Ishikawa (cell line): ENCODE data around the gene DNA2.

Experiments used
- CEBPB ChIP-seq: IDR thresholded peaks from 2 replicates; pipeline ENCODE4 v1.6.1; 2012
- CREB1 ChIP-seq: IDR thresholded peaks from 2 replicates; pipeline ENCODE4 v1.6.1; 2012; ENCODE audit warnings: low read depth
- EGR1 ChIP-seq: IDR thresholded peaks from 2 replicates; pipeline ENCODE4 v1.6.1; 2012
- FOXM1 ChIP-seq: IDR thresholded peaks from 2 replicates; pipeline ENCODE4 v1.6.1; 2012; ENCODE audit warnings: low read depth, borderline replicate concordance
- NFIC ChIP-seq: IDR thresholded peaks from 2 replicates; pipeline ENCODE4 v1.6.1; 2012
- RAD21 ChIP-seq: IDR thresholded peaks from 2 replicates; pipeline ENCODE4 v1.6.1; 2012; ENCODE audit warnings: low read depth
- TAF1 ChIP-seq: IDR thresholded peaks from 2 replicates; pipeline ENCODE4 v1.6.1; 2012; ENCODE audit warnings: low read depth, mild to moderate bottlenecking
- TCF12 ChIP-seq: IDR thresholded peaks from 2 replicates; pipeline ENCODE4 v1.6.1; 2012; ENCODE audit warnings: low read depth
- TEAD4 ChIP-seq: IDR thresholded peaks from 2 replicates; pipeline ENCODE4 v1.6.1; 2012
- YY1 ChIP-seq: IDR thresholded peaks from 2 replicates; pipeline ENCODE4 v1.6.1; 2012; ENCODE audit warnings: low read depth
- ZBTB7A ChIP-seq: IDR thresholded peaks from 2 replicates; pipeline ENCODE4 v1.6.1; 2012; ENCODE audit warnings: low read depth
- TF ChIP-seq, protein P1 (sequence below): IDR thresholded peaks from 2 replicates; pipeline ENCODE4 v1.6.1; 2012
- TF ChIP-seq, protein P2 (sequence below): IDR thresholded peaks from 2 replicates; pipeline ENCODE4 v1.6.1; 2012
- TF ChIP-seq, protein P3 (sequence below): IDR thresholded peaks from 2 replicates; pipeline ENCODE4 v1.6.1; 2012; ENCODE audit warnings: low read depth, mild to moderate bottlenecking

Gene DNA2, protein sequence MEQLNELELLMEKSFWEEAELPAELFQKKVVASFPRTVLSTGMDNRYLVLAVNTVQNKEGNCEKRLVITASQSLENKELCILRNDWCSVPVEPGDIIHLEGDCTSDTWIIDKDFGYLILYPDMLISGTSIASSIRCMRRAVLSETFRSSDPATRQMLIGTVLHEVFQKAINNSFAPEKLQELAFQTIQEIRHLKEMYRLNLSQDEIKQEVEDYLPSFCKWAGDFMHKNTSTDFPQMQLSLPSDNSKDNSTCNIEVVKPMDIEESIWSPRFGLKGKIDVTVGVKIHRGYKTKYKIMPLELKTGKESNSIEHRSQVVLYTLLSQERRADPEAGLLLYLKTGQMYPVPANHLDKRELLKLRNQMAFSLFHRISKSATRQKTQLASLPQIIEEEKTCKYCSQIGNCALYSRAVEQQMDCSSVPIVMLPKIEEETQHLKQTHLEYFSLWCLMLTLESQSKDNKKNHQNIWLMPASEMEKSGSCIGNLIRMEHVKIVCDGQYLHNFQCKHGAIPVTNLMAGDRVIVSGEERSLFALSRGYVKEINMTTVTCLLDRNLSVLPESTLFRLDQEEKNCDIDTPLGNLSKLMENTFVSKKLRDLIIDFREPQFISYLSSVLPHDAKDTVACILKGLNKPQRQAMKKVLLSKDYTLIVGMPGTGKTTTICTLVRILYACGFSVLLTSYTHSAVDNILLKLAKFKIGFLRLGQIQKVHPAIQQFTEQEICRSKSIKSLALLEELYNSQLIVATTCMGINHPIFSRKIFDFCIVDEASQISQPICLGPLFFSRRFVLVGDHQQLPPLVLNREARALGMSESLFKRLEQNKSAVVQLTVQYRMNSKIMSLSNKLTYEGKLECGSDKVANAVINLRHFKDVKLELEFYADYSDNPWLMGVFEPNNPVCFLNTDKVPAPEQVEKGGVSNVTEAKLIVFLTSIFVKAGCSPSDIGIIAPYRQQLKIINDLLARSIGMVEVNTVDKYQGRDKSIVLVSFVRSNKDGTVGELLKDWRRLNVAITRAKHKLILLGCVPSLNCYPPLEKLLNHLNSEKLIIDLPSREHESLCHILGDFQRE

DNA sequence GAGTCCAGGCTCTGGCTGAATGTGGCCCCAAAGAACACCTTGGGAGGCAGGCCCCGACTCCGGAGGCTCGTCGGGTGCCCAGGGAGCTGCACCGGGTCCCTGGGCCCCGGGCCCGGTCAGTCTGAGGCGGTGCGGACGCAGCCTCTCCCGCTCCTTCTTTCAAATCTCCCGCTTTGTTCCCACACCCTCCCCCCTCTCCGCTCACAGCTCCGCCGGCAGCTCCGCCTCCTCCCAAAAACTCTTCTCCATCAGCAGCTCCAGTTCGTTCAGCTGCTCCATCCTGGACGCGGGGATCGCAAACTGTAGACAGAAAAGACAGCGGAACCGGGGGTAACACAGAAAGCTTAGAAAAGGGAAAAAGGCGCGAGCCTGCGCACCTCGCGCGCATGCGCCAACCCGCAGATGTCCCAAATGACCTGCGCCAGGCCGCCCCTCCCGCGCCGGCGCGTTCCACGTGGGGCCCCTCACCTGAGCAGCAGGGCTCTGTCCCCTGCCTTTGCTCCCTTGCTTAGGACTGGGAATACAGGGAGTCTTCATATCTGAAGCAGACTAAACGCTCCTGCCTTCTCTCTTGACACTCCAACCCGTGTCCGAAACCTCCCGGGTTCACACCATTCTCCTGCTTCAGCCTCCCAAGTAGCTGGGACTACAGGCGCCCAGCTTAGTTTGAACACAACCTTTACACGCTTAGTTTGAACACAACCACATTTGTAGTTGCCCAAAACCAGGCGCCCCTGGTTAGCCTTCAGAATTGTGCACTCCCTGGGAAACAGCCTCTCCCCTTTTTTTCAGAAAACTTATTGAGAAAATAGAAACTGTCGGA lies at the start of gene DNA2:
Gene DNA2 (minus strand): TSS at position 388 of the 823 bp plus-strand sequence. CDS start 109 bp downstream, at position 279.
- TF ChIP-seq CREB1 = no peak
- peak; percentile 48 for TF ChIP-seq TAF1
- TF ChIP-seq, protein P1, sequence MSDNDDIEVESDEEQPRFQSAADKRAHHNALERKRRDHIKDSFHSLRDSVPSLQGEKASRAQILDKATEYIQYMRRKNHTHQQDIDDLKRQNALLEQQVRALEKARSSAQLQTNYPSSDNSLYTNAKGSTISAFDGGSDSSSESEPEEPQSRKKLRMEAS = peak; percentile 99
- TF ChIP-seq FOXM1 = no peak
- peak; percentile 19; the same call in 1 of the 2 replicates for TF ChIP-seq TCF12
- no peak for TF ChIP-seq NFIC
- no peak for TF ChIP-seq TEAD4
- TF ChIP-seq, protein P2, sequence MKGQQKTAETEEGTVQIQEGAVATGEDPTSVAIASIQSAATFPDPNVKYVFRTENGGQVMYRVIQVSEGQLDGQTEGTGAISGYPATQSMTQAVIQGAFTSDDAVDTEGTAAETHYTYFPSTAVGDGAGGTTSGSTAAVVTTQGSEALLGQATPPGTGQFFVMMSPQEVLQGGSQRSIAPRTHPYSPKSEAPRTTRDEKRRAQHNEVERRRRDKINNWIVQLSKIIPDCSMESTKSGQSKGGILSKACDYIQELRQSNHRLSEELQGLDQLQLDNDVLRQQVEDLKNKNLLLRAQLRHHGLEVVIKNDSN = peak; percentile 77
- TF ChIP-seq EGR1 = no peak
- TF ChIP-seq, protein P3, sequence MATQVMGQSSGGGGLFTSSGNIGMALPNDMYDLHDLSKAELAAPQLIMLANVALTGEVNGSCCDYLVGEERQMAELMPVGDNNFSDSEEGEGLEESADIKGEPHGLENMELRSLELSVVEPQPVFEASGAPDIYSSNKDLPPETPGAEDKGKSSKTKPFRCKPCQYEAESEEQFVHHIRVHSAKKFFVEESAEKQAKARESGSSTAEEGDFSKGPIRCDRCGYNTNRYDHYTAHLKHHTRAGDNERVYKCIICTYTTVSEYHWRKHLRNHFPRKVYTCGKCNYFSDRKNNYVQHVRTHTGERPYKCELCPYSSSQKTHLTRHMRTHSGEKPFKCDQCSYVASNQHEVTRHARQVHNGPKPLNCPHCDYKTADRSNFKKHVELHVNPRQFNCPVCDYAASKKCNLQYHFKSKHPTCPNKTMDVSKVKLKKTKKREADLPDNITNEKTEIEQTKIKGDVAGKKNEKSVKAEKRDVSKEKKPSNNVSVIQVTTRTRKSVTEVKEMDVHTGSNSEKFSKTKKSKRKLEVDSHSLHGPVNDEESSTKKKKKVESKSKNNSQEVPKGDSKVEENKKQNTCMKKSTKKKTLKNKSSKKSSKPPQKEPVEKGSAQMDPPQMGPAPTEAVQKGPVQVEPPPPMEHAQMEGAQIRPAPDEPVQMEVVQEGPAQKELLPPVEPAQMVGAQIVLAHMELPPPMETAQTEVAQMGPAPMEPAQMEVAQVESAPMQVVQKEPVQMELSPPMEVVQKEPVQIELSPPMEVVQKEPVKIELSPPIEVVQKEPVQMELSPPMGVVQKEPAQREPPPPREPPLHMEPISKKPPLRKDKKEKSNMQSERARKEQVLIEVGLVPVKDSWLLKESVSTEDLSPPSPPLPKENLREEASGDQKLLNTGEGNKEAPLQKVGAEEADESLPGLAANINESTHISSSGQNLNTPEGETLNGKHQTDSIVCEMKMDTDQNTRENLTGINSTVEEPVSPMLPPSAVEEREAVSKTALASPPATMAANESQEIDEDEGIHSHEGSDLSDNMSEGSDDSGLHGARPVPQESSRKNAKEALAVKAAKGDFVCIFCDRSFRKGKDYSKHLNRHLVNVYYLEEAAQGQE = no peak
- TF ChIP-seq CEBPB = no peak
- TF ChIP-seq RAD21 = no peak

DNA sequence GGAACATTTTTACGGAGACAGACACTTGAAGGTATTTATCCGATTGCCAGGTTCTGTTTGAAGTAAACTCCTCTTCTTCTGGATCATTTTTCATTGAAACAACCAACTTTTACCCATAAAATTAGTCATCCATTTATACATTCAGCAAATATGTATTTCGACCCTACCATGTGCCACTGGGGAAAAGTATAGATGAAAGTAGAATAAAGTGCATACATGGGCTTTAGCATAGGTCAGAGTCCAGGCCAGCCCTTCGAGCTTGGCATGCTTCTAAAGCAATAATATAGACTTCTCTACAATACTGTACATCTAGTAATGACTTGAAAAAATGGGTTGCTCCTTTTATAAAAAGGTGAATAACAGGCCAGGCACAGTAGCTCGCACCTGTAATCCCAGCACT lies 45.4 kb upstream of the DNA2 start:
- TF ChIP-seq YY1 (no peak), CREB1 (no peak), NFIC (no peak), ZBTB7A (no peak), FOXM1 (no peak)
- TF ChIP-seq, protein P2 = no peak

DNA sequence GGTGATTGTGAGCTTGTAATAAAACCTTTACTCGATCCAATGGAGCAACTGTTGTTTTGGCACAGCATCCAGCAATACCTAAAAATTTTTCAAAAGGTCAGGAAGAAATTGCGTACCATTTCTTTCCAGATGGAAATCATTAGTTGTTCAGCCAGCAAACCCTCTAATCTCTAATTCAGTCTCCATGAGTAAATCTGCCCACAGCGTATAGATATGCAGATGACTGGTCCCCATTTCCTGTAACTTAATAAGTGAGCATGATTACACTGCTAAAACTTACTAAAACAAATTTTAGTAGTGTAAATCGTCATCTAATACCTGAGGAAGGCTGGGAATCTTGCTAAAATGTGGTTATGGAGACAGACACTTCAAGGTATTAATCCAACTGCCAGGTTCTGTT lies 45.0 kb upstream of the DNA2 start:
- TF ChIP-seq TEAD4 = no peak
- TF ChIP-seq, protein P1 = no peak
- TF ChIP-seq YY1 = no peak
- no peak for TF ChIP-seq ZBTB7A
- TF ChIP-seq TCF12 = no peak
- TF ChIP-seq NFIC = no peak

DNA sequence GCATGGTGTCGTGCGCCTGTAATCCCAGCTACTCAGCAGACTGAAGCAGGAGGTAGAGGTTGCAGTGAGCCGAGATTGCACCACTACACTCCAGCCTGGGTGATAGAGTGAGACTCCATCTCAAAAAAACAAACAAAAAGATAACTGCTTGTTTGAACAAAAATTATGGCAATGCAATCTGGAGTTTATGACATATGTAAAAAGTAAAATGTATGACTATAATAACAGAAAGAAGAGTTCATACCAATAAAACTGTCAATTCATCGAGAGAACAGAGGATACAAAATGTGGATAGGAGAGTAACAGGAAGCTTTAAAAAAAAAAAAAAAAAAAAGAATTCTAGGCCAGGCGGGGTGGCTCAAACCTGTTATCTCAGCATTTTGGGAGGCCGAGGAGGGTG lies 36.3 kb upstream of the DNA2 start:
- TF ChIP-seq, protein P1 = no peak
- TF ChIP-seq YY1 = no peak
- TF ChIP-seq TAF1 = no peak
- TF ChIP-seq, protein P3 = no peak
- no peak for TF ChIP-seq TEAD4
- no peak for TF ChIP-seq ZBTB7A

DNA sequence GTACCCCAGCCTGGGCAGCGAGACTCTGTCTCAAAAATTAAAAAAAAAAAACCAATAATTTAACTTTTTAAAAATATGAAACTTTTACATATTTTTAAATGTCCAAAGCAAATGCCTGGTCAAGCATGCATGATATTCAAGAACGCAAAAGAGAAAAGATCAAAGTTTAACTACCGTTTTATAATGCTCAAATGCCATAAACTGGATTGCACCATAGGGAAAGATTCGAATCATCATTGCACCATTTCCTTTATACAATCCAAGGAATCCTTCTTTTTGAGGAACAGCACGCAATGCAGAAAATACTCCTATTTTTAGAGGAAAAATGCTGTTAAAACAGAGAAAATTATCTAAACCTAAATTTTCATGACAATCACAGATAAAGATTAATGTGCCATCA lies 34.6 kb upstream of the DNA2 start:
- TF ChIP-seq EGR1 (no peak), RAD21 (no peak), FOXM1 (no peak), TCF12 (no peak), ZBTB7A (no peak), CREB1 (no peak)
- TF ChIP-seq, protein P1 = no peak
- TF ChIP-seq, protein P3 = no peak
